Measurements from ENCODE around the gene IRF9. TPM values are rescaled to one million over a fixed set of nuclear protein-coding genes. Genes with fewer than 3 reads are reported as not detected.

Gene IRF9
- total and polyA plus RNA-seq, 7 experiments from 2014 or later: 73.3 to 337 (median 134) TPM

DNA sequence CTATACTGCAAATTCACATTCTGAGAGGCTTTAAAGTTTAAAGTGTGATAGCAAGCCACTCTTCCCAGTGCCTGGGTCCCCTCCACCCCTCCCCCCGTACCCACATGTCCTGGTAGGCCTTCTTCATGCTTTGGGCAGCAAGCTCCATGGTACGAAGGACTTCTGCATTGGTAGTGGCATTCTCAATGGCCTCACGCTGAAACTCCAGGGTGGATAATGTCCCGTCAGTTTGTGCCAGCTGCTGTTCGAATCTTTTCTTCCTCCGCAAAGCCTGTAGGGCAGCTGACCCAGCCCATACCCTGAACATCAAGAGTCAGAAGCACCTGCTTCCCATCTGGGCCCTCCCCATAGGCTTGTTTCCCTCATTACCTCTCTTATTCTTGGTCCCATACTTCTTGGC is 50.2 kb downstream of the IRF9 start:
- Histone ChIP-seq H3K4me1 (ENCODE audit: control insufficient read depth in 2 of 2, insufficient read depth in 2 of 2, low read length in 2 of 2) (peaks cover 30 to 32% of the 10 kb centered on the region in 2 donors), H3K36me3 (ENCODE audit: control insufficient read depth in 2 of 3, insufficient read depth in 3 of 3, low read length in 3 of 3) (peaks cover 8 to 46% (median 21%) of the 10 kb centered on the region in 3 experiments), H3K4me3 (ENCODE audit: low read length) (no peak overlapping the region), H3K27me3 (ENCODE audit: control insufficient read depth in 2 of 2, insufficient read depth in 2 of 2, low read length in 2 of 2) (no peaks in the 10 kb centered on the region), H3K27ac (ENCODE audit: low read depth, low read length) (peak overlapping the region; percentile 98), H3K9me3 (ENCODE audit: control insufficient read depth in 2 of 3, low read length in 3 of 3) (no peaks in the 10 kb centered on the region)
- H3K27ac Mint-ChIP-seq: peak overlapping the region; percentile 95 to 100 (median 98)
- peaks cover 13 to 45% (median 27%) of the 10 kb centered on the region in 5 donors for H3K36me3 Mint-ChIP-seq
- DNase-seq (no peak), ATAC-seq (no peak)
- no peaks in the 10 kb centered on the region for H3K9me3 Mint-ChIP-seq
- ChIA-PET CTCF (interaction anchor here (1.0 to 1.6 kb wide), 3 partner anchors 8 to 121 kb away, joined by 3 to 6 read pairs (median 4); partner anchors contain the start of gene TINF2), POLR2A (interaction anchor here (0.7 to 8.0 kb wide), 9 partner anchors 16 to 102 kb away, joined by 3 to 117 read pairs (median 6); partner anchors contain the start of genes DCAF11, IPO4, NRL and PSME2)
- H3K4me3 Mint-ChIP-seq: peak overlapping the region in 8 of 10 donors; percentile 14 to 97 (median 92)
- H3K4me1 Mint-ChIP-seq: peaks cover 47 to 88% (median 73%) of the 10 kb centered on the region in 7 donors
- peaks cover 0 to 2% (median 0%) of the 10 kb centered on the region in 5 donors for H3K27me3 Mint-ChIP-seq
- intact Hi-C loops (cut with micrococcal nuclease): loop anchor here (5.0 to 10.0 kb wide), 3 partner anchors 197 to 907 kb away; partner anchors contain the start of genes BCL2L2 (in 1 of the 2), PPP1R3E (in 1 of the 2) and ZFHX2 (in 1 of the 2)

DNA sequence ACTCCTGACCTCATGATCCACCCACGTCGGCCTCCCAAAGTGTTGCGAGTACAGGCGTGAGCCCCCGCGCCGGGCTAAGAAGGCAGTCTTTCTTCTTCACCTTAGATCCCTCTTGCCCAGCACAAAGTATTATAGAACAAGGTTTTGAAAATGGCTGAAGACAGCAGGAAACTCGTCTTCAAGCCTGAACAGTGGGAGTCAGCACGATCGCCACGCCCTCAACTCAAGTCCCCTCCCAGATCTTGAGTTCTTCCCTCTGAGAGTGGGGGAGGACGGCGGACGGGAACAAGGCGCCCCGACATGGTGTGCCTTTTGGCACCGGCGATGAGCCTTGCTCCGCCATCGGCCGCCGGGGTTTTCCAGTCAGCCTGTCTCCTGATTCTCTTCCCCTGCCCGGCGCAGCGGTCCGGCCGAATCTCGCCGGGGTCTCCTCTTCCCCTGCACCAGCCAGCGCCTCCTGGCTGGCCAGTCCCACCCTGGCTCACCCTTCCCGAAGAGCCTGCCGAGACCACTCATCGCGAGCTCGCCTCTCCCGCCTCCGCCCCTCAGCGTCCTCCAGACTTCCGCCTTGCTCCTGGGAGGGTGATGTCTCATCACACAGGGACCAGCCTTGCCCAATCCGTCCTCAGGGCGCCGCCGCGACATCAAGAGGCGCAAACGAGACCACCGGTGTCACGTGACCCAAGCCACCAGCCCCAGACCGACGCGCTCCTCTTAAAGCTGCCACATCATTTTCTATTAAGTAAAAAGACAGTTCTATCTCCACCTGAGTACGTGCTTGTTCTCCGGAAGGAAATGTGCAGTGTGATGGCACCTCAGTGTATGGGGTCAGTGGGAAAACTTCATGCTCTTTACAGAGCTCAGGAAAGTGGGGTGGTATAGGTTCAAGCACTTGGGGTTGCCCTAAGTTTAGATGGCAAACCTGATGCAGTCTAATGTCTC is 52.1 kb downstream of the IRF9 start, which contains the start of gene CHMP4A:
TSS of gene CHMP4A (minus strand) at position 565 of the 942 bp plus-strand sequence. CDS start at position 516, 49 bp downstream.
- Histone ChIP-seq H3K9me3 (ENCODE audit: control insufficient read depth in 2 of 3, low read length in 3 of 3) (no peaks in the 10 kb centered on the region), H3K27me3 (ENCODE audit: control insufficient read depth in 2 of 2, insufficient read depth in 2 of 2, low read length in 2 of 2) (no peaks in the 10 kb centered on the region), H3K27ac (ENCODE audit: low read depth, low read length) (peak within 1 kb of the TSS; percentile 98), H3K4me3 (ENCODE audit: low read length) (peak within 1 kb of the TSS; percentile 77), H3K36me3 (ENCODE audit: control insufficient read depth in 2 of 3, insufficient read depth in 3 of 3, low read length in 3 of 3) (peaks cover 8 to 31% (median 20%) of the 10 kb centered on the region in 3 experiments), H3K4me1 (ENCODE audit: control insufficient read depth in 2 of 2, insufficient read depth in 2 of 2, low read length in 2 of 2) (peaks cover 31 to 36% of the 10 kb centered on the region in 2 donors)
- Mint-ChIP-seq H3K36me3 (peaks cover 13 to 36% (median 17%) of the 10 kb centered on the region in 5 donors), H3K9me3 (no peaks in the 10 kb centered on the region), H3K4me3 (peak within 1 kb of the TSS; percentile 88 to 98 (median 94)), H3K27ac (peak within 1 kb of the TSS; percentile 95 to 100 (median 98)), H3K27me3 (peaks cover 0 to 2% (median 0%) of the 10 kb centered on the region in 5 donors), H3K4me1 (peaks cover 35 to 78% (median 61%) of the 10 kb centered on the region in 7 donors)
- ATAC-seq (peak; percentile 83), DNase-seq (peak; percentile 79 to 97 (median 93))
- intact Hi-C loops (cut with micrococcal nuclease): loop anchor here (1.0 to 10.0 kb wide), 15 partner anchors 18 to 908 kb away; partner anchors contain the start of genes DCAF11 (in 2 of the 2), EMC9 (in 2 of the 2), IPO4 (in 2 of the 2) and IRF9 (in 2 of the 2)
- ChIA-PET POLR2A (interaction anchor here (0.6 to 8.0 kb wide), 32 partner anchors 12 to 911 kb away, joined by 3 to 117 read pairs (median 5); partner anchors contain the start of genes CBLN3, DCAF11, EMC9 and GMPR2), CTCF (interaction anchor here (0.6 to 2.1 kb wide), 7 partner anchors 10 to 95 kb away, joined by 3 to 8 read pairs (median 3); partner anchors contain the start of genes CIDEB, EMC9, TINF2 and TM9SF1)

DNA sequence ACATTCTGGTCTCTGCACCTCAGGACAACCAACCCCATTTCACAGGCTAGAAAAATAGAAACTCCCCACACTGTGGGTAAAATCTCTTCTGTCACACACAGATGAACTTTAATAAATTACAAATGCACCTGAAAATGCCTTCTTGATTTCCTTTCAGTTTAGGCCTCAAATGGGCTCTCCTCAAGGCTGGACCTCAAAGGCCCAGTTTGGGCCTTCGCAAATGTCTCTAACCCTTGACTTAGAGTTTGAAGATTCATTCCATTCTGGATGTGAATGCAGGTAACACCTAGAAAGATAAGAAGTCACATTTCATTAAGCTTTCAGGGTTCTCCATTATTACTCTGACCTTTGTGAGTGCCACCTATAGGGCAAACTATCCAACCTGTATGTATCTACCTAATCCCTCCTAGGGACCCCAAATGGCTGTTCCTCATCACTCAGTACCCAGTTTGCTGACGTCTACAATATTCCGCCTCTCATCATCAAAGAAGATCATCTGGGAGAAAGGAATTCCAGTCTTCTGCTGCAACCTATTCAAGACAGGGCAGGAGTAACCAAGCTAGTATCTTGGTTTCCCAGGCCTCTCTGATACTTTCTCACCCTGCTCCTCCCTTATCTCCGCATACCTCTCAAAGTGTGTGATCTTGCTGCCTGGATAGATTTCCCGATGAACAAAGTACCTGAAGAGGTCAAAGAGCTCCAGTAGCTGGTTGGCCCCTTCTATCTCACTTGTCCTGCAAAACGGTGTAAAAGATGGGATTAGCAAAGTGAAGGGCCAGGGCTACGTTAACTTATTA is 53.0 kb downstream of the IRF9 start:
- Mint-ChIP-seq H3K27me3 (peaks cover 0 to 2% (median 0%) of the 10 kb centered on the region in 5 donors), H3K4me3 (peak overlapping the region; percentile 88 to 98 (median 94)), H3K9me3 (no peaks in the 10 kb centered on the region), H3K27ac (peak overlapping the region; percentile 95 to 100 (median 98)), H3K36me3 (peaks cover 13 to 33% (median 17%) of the 10 kb centered on the region in 5 donors), H3K4me1 (peaks cover 35 to 77% (median 60%) of the 10 kb centered on the region in 7 donors)
- DNase-seq (no peak), ATAC-seq (no peak)
- Histone ChIP-seq H3K27me3 (ENCODE audit: control insufficient read depth in 2 of 2, insufficient read depth in 2 of 2, low read length in 2 of 2) (no peaks in the 10 kb centered on the region), H3K27ac (ENCODE audit: low read depth, low read length) (peak overlapping the region; percentile 98), H3K4me3 (ENCODE audit: low read length) (peak overlapping the region; percentile 77), H3K4me1 (ENCODE audit: control insufficient read depth in 2 of 2, insufficient read depth in 2 of 2, low read length in 2 of 2) (peaks cover 31 to 36% of the 10 kb centered on the region in 2 donors), H3K9me3 (ENCODE audit: control insufficient read depth in 2 of 3, low read length in 3 of 3) (no peaks in the 10 kb centered on the region), H3K36me3 (ENCODE audit: control insufficient read depth in 2 of 3, insufficient read depth in 3 of 3, low read length in 3 of 3) (peaks cover 8 to 24% (median 16%) of the 10 kb centered on the region in 3 experiments)
- ChIA-PET POLR2A (interaction anchor here (0.6 to 8.0 kb wide), 30 partner anchors 12 to 216 kb away, joined by 3 to 117 read pairs (median 5); partner anchors contain the start of genes CBLN3, DCAF11, EMC9 and GMPR2), CTCF (interaction anchor here (0.6 to 2.1 kb wide), 8 partner anchors 19 to 120 kb away, joined by 3 to 8 read pairs (median 3); partner anchors contain the start of genes CIDEB, EMC9, GMPR2 and TINF2)
- intact Hi-C loops (cut with micrococcal nuclease): loop anchor here (1.0 to 10.0 kb wide), 15 partner anchors 19 to 909 kb away; partner anchors contain the start of genes DCAF11 (in 2 of the 2), EMC9 (in 2 of the 2), IPO4 (in 2 of the 2) and IRF9 (in 2 of the 2)

DNA sequence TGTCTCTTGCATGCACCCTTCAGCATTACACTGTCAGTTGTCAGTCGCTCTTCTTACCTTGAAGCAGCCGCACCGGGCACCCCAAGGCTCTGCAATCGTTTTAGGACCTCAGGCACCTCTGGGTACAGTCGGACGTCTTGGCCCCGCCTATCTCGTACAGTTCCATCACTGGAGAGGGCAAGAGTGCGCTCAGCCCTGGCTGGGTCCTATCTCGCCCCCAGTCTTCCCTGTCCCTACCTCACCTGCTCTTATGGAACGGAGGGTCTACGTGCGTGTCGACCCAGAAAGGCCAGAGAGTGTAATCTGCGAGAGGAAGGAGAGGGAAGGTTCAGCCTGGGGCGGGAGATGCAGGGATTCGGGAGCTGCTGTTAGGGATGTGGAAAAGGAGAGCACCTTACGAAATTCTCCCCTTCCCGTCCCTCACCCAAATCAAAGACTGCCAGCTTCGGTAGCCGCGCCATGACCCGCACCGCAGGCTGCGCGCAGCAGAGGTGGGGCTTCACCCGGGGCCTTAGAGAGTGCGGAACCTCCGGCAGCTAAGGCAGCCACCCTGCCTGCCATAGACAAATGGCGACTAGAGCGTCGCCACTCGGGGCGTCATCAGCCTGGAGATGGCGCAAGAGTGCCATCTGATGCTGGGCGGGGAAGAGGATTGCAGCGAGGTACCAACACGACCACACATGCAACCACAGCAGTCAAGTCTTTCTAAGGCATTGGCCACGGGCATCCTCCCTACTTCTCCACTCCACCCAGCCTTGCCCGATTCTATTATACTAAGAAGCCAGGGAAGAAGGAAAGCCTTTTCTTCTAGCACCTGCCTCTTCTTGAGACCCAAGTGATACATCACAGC is 54.7 kb downstream of the IRF9 start, which contains the start of gene MDP1:
TSS of gene MDP1 (minus strand) at position 572 of the 850 bp plus-strand sequence. CDS start at position 461, 111 bp downstream.
- POLR2A ChIA-PET: interaction anchor here (0.7 to 8.0 kb wide), 27 partner anchors 8 to 220 kb away, joined by 3 to 117 read pairs (median 4); partner anchors contain the start of genes DCAF11, DHRS1, EMC9 and GMPR2
- no peaks in the 10 kb centered on the region for H3K9me3 ChIP-seq (ENCODE audit: control insufficient read depth in 2 of 3, low read length in 3 of 3)

More for the DNA sequence above, 54.7 kb downstream of the IRF9 start, which contains the start of gene MDP1:
- H3K36me3 ChIP-seq (ENCODE audit: control insufficient read depth in 2 of 3, insufficient read depth in 3 of 3, low read length in 3 of 3): peaks cover 0 to 9% (median 0%) of the 10 kb centered on the region in 3 experiments
- Mint-ChIP-seq H3K4me1 (peaks cover 29 to 62% (median 54%) of the 10 kb centered on the region in 7 donors), H3K27ac (peak within 1 kb of the TSS; percentile 80 to 99 (median 96)), H3K27me3 (peaks cover 0 to 2% (median 0%) of the 10 kb centered on the region in 5 donors), H3K36me3 (peaks cover 5 to 27% (median 8%) of the 10 kb centered on the region in 5 donors), H3K4me3 (peak within 1 kb of the TSS; percentile 89 to 97 (median 95)), H3K9me3 (no peaks in the 10 kb centered on the region)
- no peaks in the 10 kb centered on the region for H3K27me3 ChIP-seq (ENCODE audit: control insufficient read depth in 2 of 2, insufficient read depth in 2 of 2, low read length in 2 of 2)
- peak within 1 kb of the TSS; percentile 91 for H3K27ac ChIP-seq (ENCODE audit: low read depth, low read length)
- peak within 1 kb of the TSS; percentile 95 for H3K4me3 ChIP-seq (ENCODE audit: low read length)
- CTCF ChIA-PET: interaction anchor here (0.6 to 1.7 kb wide), 9 partner anchors 18 to 118 kb away, joined by 3 to 14 read pairs (median 3); partner anchors contain the start of genes RABGGTA, TINF2 and TM9SF1
- H3K4me1 ChIP-seq (ENCODE audit: control insufficient read depth in 2 of 2, insufficient read depth in 2 of 2, low read length in 2 of 2): peaks cover 31 to 36% of the 10 kb centered on the region in 2 donors
- intact Hi-C loops (cut with micrococcal nuclease): loop anchor here (1.0 to 10.0 kb wide), 13 partner anchors 10 to 911 kb away; partner anchors contain the start of genes GMPR2 (in 2 of the 2), NEDD8 (in 2 of the 2), RABGGTA (in 2 of the 2) and TINF2 (in 2 of the 2)
- peak; percentile 75 to 89 (median 84) for DNase-seq
- ATAC-seq: peak; percentile 85
